HEK293 (cell line): ENCODE measurements around the gene NUB1.

Experiments used
- CTCF ChIA-PET: fragments of 350-600 bp; formaldehyde crosslinking; extraction: SDS; loops from one replicate; lab custom pipeline; 2021; ENCODE audit warnings: antibody characterized with exemption; lab: Yijun Ruan, JAX
- POLR2A ChIA-PET: fragments of 300-600 bp; formaldehyde crosslinking; extraction: SDS; loops from one replicate; lab custom pipeline; 2020; ENCODE audit warnings: antibody characterized with exemption, inconsistent platforms; lab: Yijun Ruan, JAX
- H3K27ac ChIP-seq: fragments of 200-500 bp; sonication (Bioruptor generic); 2 replicates; pipeline ENCODE4 v1.5.1; 2014; ENCODE audit warnings: low read depth, low read length, control low read depth, inconsistent platforms; ENCODE audit errors: extremely low read depth
- H3K36me3 ChIP-seq, 2 experiments: fragments of 200-500 bp in 1 of 2; sonication (Bioruptor generic) in 1 of 2; 1 replicate in 1 of 2; 2 replicates in 1 of 2; pipeline ENCODE4 v1.5.1; 2014 to 2017; ENCODE audit warnings: inconsistent platforms in 2 of 2, low read length in 2 of 2; ENCODE audit not compliant: control insufficient read depth in 2 of 2, insufficient read depth in 1 of 2
- H3K4me1 ChIP-seq: fragments of 200-500 bp; sonication (Bioruptor generic); 2 replicates; pipeline ENCODE4 v1.5.1; 2014; ENCODE audit warnings: mild to moderate bottlenecking, low read length, inconsistent platforms; ENCODE audit not compliant: control insufficient read depth, insufficient read depth
- H3K4me3 ChIP-seq: 2 replicates; pipeline ENCODE4 v1.5.1; 2011; ENCODE audit warnings: low read depth, mild to moderate bottlenecking, control low read depth, low read length, moderate library complexity
- H3K9me3 ChIP-seq: fragments of 200-500 bp; sonication (Bioruptor generic); 2 replicates; pipeline ENCODE4 v1.5.1; 2014; ENCODE audit warnings: low read depth, low read length, inconsistent platforms; ENCODE audit not compliant: control insufficient read depth, insufficient read depth
- BCL11B ChIP-seq: fragments of 450-650 bp; formaldehyde crosslinking; IDR thresholded peaks from 2 replicates; pipeline ENCODE4 v1.5.1; 2016; ENCODE audit warnings: low read depth, missing biosample characterization, missing genetic modification characterization
- EGR2 ChIP-seq: fragments of 450-650 bp; formaldehyde crosslinking; IDR thresholded peaks from 2 replicates; pipeline ENCODE4 v1.5.1; 2016; ENCODE audit warnings: low read depth, missing biosample characterization, missing genetic modification characterization
- ELK4 ChIP-seq: IDR thresholded peaks from 2 replicates; pipeline ENCODE4 v1.6.1; 2011; ENCODE audit warnings: mild to moderate bottlenecking, low read depth, low read length, borderline replicate concordance
- FEZF1 ChIP-seq: fragments of 450-650 bp; formaldehyde crosslinking; IDR thresholded peaks from 2 replicates; pipeline ENCODE4 v1.5.1; 2016; ENCODE audit warnings: missing biosample characterization, missing genetic modification characterization
- HOXC10 ChIP-seq: sonication (generic); formaldehyde crosslinking; IDR thresholded peaks from 2 replicates; pipeline ENCODE4 v1.8.1; 2023; ENCODE audit warnings: mild to moderate bottlenecking, missing genetic modification reagents
- HOXD13 ChIP-seq: sonication (generic); formaldehyde crosslinking; IDR thresholded peaks from 2 replicates; pipeline ENCODE4 v1.8.0; 2022; ENCODE audit warnings: missing genetic modification reagents, borderline replicate concordance
- KLF1 ChIP-seq: fragments of 450-650 bp; formaldehyde crosslinking; IDR thresholded peaks from 2 replicates; pipeline ENCODE4 v1.5.1; 2016; ENCODE audit warnings: missing biosample characterization, missing genetic modification characterization
- MEIS1 ChIP-seq: sonication (generic); formaldehyde crosslinking; IDR thresholded peaks from 2 replicates; pipeline ENCODE4 v1.8.1; 2022; ENCODE audit warnings: missing genetic modification reagents, mild to moderate bottlenecking, borderline replicate concordance
- MYNN ChIP-seq: fragments of 450-650 bp; formaldehyde crosslinking; IDR thresholded peaks from 2 replicates; pipeline ENCODE4 v1.5.1; 2016; ENCODE audit warnings: missing biosample characterization, missing genetic modification characterization, borderline replicate concordance
- SP3 ChIP-seq: fragments of 450-650 bp; formaldehyde crosslinking; IDR thresholded peaks from 2 replicates; pipeline ENCODE4 v1.5.1; 2016; ENCODE audit warnings: missing biosample characterization, missing genetic modification characterization
- SP7 ChIP-seq: fragments of 450-650 bp; formaldehyde crosslinking; IDR thresholded peaks from 2 replicates; pipeline ENCODE4 v1.5.1; 2016; ENCODE audit warnings: missing biosample characterization, missing genetic modification characterization
- TCF7L2 ChIP-seq: IDR thresholded peaks from 2 replicates; pipeline ENCODE4 v1.6.1; 2011; ENCODE audit warnings: low read depth, mild to moderate bottlenecking, inconsistent platforms, low read length, moderate library complexity, borderline replicate concordance
- ZBTB1 ChIP-seq: fragments of 450-650 bp; formaldehyde crosslinking; IDR thresholded peaks from 2 replicates; pipeline ENCODE4 v1.5.1; 2016; ENCODE audit warnings: missing biosample characterization, missing genetic modification characterization
- ZBTB44 ChIP-seq: fragments of 450-650 bp; IDR thresholded peaks from 2 replicates; pipeline ENCODE4 v1.5.1; 2018; ENCODE audit warnings: missing biosample characterization, mild to moderate bottlenecking, missing genetic modification characterization
- ZBTB48 ChIP-seq: fragments of 450-650 bp; formaldehyde crosslinking; IDR thresholded peaks from 2 replicates; pipeline ENCODE4 v1.5.1; 2016; ENCODE audit warnings: missing biosample characterization, missing genetic modification characterization
- ZNF114 ChIP-seq: fragments of 450-650 bp; formaldehyde crosslinking; IDR thresholded peaks from 2 replicates; pipeline ENCODE4 v1.5.0; 2017; ENCODE audit warnings: missing biosample characterization, missing genetic modification characterization
- ZNF155 ChIP-seq: fragments of 450-650 bp; formaldehyde crosslinking; IDR thresholded peaks from 2 replicates; pipeline ENCODE4 v1.5.1; 2016; ENCODE audit warnings: missing biosample characterization, missing genetic modification characterization
- ZNF157 ChIP-seq: fragments of 450-650 bp; formaldehyde crosslinking; IDR thresholded peaks from 2 replicates; pipeline ENCODE4 v1.5.1; 2016; ENCODE audit warnings: missing biosample characterization, missing genetic modification characterization
- ZNF16 ChIP-seq: fragments of 450-650 bp; formaldehyde crosslinking; IDR thresholded peaks from 2 replicates; pipeline ENCODE4 v1.5.1; 2016; ENCODE audit warnings: low read depth, missing biosample characterization, missing genetic modification characterization
- ZNF2 ChIP-seq: fragments of 450-650 bp; formaldehyde crosslinking; IDR thresholded peaks from 2 replicates; pipeline ENCODE4 v1.5.1; 2016; ENCODE audit warnings: missing biosample characterization, missing genetic modification characterization
- ZNF214 ChIP-seq: fragments of 450-650 bp; formaldehyde crosslinking; IDR thresholded peaks from 2 replicates; pipeline ENCODE4 v1.5.1; 2017; ENCODE audit warnings: missing biosample characterization, mild to moderate bottlenecking, missing genetic modification characterization, borderline replicate concordance
- ZNF248 ChIP-seq: fragments of 450-650 bp; formaldehyde crosslinking; IDR thresholded peaks from 2 replicates; pipeline ENCODE4 v1.5.1; 2017; ENCODE audit warnings: missing biosample characterization, missing genetic modification characterization
- ZNF335 ChIP-seq: fragments of 450-650 bp; formaldehyde crosslinking; conservative IDR thresholded peaks from 2 replicates; pipeline ENCODE4 v1.5.1; 2016; ENCODE audit warnings: missing biosample characterization, missing genetic modification characterization
- ZNF354C ChIP-seq: fragments of 450-650 bp; formaldehyde crosslinking; IDR thresholded peaks from 2 replicates; pipeline ENCODE4 v1.5.1; 2016; ENCODE audit warnings: missing biosample characterization, missing genetic modification characterization, low read depth, borderline replicate concordance
- ZNF366 ChIP-seq: fragments of 450-650 bp; formaldehyde crosslinking; conservative IDR thresholded peaks from 2 replicates; pipeline ENCODE4 v1.5.1; 2016; ENCODE audit warnings: missing biosample characterization, missing genetic modification characterization
- ZNF398 ChIP-seq: fragments of 450-650 bp; formaldehyde crosslinking; IDR thresholded peaks from 2 replicates; pipeline ENCODE4 v1.5.1; 2017; ENCODE audit warnings: missing biosample characterization, missing genetic modification characterization
- ZNF555 ChIP-seq: fragments of 450-650 bp; formaldehyde crosslinking; conservative IDR thresholded peaks from 2 replicates; pipeline ENCODE4 v1.5.1; 2017; ENCODE audit warnings: missing biosample characterization, mild to moderate bottlenecking, missing genetic modification characterization, inconsistent platforms
- ZNF560 ChIP-seq: fragments of 450-650 bp; formaldehyde crosslinking; IDR thresholded peaks from 2 replicates; pipeline ENCODE4 v1.5.1; 2017; ENCODE audit warnings: missing biosample characterization, missing genetic modification characterization, borderline replicate concordance
- ZNF596 ChIP-seq: fragments of 450-650 bp; IDR thresholded peaks from 2 replicates; pipeline ENCODE4 v1.5.0; 2018; ENCODE audit warnings: missing biosample characterization, mild to moderate bottlenecking, missing genetic modification characterization, moderate library complexity
- ZNF660 ChIP-seq: fragments of 450-650 bp; IDR thresholded peaks from 2 replicates; pipeline ENCODE4 v1.5.1; 2018; ENCODE audit warnings: missing biosample characterization, mild to moderate bottlenecking, missing genetic modification characterization
- ZNF677 ChIP-seq: fragments of 450-650 bp; IDR thresholded peaks from 2 replicates; pipeline ENCODE4 v1.5.0; 2018; ENCODE audit warnings: missing biosample characterization, mild to moderate bottlenecking, missing genetic modification characterization, moderate library complexity
- ZNF747 ChIP-seq: fragments of 450-650 bp; formaldehyde crosslinking; IDR thresholded peaks from 2 replicates; pipeline ENCODE4 v1.5.1; 2016; ENCODE audit warnings: missing biosample characterization, missing genetic modification characterization
- TF ChIP-seq, protein P1 (sequence below): fragments of 450-650 bp; formaldehyde crosslinking; IDR thresholded peaks from 2 replicates; pipeline ENCODE4 v1.5.1; 2016; ENCODE audit warnings: missing biosample characterization, missing genetic modification characterization, borderline replicate concordance

Gene NUB1

GRCh38 chr7:151410405-151411390 is 69.1 kb downstream of the NUB1 start:
- Histone ChIP-seq H3K4me1 (no peaks in the 10 kb centered on the region), H3K36me3 (no peaks in the 10 kb centered on the region), H3K27ac (peak overlapping the region; percentile 63; the same call in 1 of the 2 replicates), H3K9me3 (no peaks in the 10 kb centered on the region), H3K4me3 (peak overlapping the region; percentile 56)
- ChIA-PET POLR2A (no interaction called here), CTCF (interaction anchor here (0.6 to 1.8 kb wide), 5 partner anchors 33 to 349 kb away, joined by 3 to 5 read pairs (median 4); no protein-coding TSS in a partner anchor)
- no peak for TF ChIP-seq HOXD13 (CRISPR knock-in tag)
- TF ChIP-seq ZNF366 (tag by site-specific recombination): no peak
- TF ChIP-seq TCF7L2: no peak
- TF ChIP-seq ZNF248 (tag by site-specific recombination): no peak
- TF ChIP-seq ZBTB1 (tag by site-specific recombination): no peak
- no peak for TF ChIP-seq ZNF155 (tag by site-specific recombination)
- TF ChIP-seq ZNF677 (tag by site-specific recombination): no peak
- TF ChIP-seq ZNF560 (tag by site-specific recombination): no peak
- no peak for TF ChIP-seq FEZF1 (tag by site-specific recombination)
- TF ChIP-seq MYNN: no peak
- no peak for TF ChIP-seq HOXC10
- peak; percentile 96 for TF ChIP-seq ZNF335 (tag by site-specific recombination)
- no peak for TF ChIP-seq ZNF157 (tag by site-specific recombination)
- 0 out of 2 replicates have a peak, but pooled peaks have one; percentile 23 for TF ChIP-seq SP3 (tag by site-specific recombination)
- no peak for TF ChIP-seq ZNF114 (tag by site-specific recombination)
- peak; percentile 55; the same call in 1 of the 2 replicates for TF ChIP-seq ZNF660 (tag by site-specific recombination)
- TF ChIP-seq ZBTB44 (tag by site-specific recombination): no peak
- no peak for TF ChIP-seq ZNF596 (tag by site-specific recombination)
- TF ChIP-seq MEIS1: no peak
- TF ChIP-seq ZNF16 (tag by site-specific recombination): no peak
- no peak for TF ChIP-seq BCL11B (tag by site-specific recombination)
- no peak for TF ChIP-seq ELK4
- no peak for TF ChIP-seq ZNF398
- peak; percentile 13; the same call in 1 of the 2 replicates for TF ChIP-seq SP7 (tag by site-specific recombination)
- no peak for TF ChIP-seq EGR2 (tag by site-specific recombination)
- peak; percentile 46; the same call in 1 of the 2 replicates for TF ChIP-seq ZNF2
- peak; percentile 51 for TF ChIP-seq KLF1 (tag by site-specific recombination)
- peak; percentile 88 for TF ChIP-seq ZBTB48 (tag by site-specific recombination)
- TF ChIP-seq, protein P1, sequence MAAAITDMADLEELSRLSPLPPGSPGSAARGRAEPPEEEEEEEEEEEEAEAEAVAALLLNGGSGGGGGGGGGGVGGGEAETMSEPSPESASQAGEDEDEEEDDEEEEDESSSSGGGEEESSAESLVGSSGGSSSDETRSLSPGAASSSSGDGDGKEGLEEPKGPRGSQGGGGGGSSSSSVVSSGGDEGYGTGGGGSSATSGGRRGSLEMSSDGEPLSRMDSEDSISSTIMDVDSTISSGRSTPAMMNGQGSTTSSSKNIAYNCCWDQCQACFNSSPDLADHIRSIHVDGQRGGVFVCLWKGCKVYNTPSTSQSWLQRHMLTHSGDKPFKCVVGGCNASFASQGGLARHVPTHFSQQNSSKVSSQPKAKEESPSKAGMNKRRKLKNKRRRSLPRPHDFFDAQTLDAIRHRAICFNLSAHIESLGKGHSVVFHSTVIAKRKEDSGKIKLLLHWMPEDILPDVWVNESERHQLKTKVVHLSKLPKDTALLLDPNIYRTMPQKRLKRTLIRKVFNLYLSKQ (tag by site-specific recombination): no peak
- no peak for TF ChIP-seq ZNF214 (tag by site-specific recombination)
- TF ChIP-seq ZNF747 (tag by site-specific recombination): no peak
- TF ChIP-seq ZNF354C (tag by site-specific recombination): no peak
- TF ChIP-seq ZNF555 (tag by site-specific recombination): no peak
